Activated CD4-positive, alpha-beta T cell treated with anti-CD3 and anti-CD28 coated beads, Interleukin-2, amount 50 U/mL, for 48 hours (primary cell): ENCODE data around the gene LDB3.

ENCODE experiments used
- DNase-seq, 2 experiments: peaks; one replicate each; pipeline ENCODE4 v3.0.0-alpha.2; 2020

LDB3 gene

DNA sequence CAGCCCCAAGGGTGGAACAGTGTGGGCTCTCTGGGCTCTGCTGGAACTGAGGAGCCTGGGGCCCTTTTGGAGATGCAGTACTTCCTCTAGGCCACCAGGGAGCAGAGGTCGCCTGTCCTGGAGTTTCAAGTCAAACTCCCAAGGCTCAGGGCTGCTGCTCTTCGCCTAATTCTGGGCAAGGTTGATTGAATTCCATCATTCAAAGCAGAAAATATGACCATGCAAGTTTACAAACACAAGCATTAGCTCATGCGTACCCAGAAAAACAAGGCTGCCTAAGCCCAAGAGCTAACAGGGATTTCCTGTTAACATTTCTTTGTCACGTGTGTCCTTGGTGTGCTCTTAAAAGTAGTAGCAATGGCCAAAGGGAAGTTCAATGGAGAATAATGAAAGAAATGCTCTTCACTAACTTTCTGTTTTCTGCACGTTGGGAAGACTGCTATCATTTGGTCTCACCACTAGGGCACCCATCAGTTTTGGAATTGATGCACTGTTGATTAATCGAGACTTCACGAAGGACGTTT, 20.1 kb downstream of the LDB3 start:
- peak; percentile 50 to 60 for DNase-seq

DNA sequence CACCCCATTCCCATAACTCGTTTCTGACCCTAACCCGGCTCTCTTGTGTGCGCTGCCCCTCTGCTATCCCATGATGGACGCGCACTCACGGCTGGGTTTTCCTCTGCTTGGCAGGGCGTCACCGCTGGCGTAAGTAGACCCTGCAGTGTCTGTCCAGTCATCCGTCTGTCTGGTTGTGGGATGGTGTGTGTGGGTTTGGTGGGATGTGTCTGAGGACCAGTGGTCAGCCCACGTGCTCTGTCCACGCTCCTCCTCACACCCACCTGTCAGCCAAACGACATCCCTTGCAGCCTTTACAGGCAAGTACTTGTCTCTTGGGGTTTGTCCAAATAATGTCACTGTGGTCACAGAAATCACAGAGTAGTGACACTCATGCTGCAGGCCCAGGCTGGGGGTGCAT, 20.8 kb downstream of the LDB3 start:
- no peak for DNase-seq

GRCh38 chr10:86690231-86690630, 21.9 kb downstream of the LDB3 start:
- DNase-seq = no peak

GRCh38 chr10:86690657-86691084, 22.4 kb downstream of the LDB3 start:
- DNase-seq = no peak

GRCh38 chr10:86691333-86692022, 23.2 kb downstream of the LDB3 start:
- DNase-seq = no peak

DNA sequence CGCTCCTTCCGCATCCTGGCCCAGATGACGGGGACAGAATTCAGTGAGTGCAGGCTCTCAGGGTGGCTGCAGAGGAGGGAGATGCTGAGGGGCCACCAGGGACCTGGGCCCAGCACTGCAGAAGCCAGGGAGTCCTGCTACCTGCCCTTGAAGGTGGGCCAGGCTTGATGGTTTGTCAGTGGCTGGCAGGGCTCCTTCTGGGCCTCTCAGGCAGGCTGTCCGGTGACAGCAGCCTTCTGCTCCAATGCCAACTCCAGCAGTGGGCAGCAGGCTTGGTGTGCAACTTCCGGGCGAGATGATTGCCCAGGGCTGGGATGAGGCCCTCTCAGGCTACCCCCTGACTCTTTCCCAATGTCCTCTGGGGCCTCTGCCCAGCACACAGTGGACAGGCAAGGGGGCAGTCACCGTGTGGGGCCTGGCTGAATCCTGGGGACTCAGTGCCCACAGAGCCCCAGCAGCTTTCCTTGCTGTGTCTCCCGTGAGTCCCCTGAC, 23.8 kb downstream of the LDB3 start:
- DNase-seq = no peak

DNA sequence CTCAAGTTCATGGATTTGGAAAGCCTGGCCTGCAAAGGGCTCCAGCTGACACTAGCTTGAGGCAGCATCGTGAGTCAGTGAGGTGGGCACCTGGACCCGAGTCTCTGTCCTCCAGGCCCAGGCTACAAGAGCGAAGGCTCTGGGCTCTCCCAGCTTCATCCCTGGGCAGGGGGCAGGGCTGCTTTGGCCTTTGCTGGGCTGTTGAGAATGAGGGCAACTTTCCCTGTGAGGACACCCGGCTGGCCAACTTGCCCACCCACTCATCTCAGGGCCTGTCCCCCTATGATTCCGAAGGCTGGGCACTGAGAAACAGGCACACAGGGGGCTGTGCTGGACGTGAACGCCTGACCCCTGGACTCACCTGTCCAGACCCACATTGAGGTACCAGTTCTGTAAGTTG, 24.4 kb downstream of the LDB3 start:
- no peak for DNase-seq

DNA sequence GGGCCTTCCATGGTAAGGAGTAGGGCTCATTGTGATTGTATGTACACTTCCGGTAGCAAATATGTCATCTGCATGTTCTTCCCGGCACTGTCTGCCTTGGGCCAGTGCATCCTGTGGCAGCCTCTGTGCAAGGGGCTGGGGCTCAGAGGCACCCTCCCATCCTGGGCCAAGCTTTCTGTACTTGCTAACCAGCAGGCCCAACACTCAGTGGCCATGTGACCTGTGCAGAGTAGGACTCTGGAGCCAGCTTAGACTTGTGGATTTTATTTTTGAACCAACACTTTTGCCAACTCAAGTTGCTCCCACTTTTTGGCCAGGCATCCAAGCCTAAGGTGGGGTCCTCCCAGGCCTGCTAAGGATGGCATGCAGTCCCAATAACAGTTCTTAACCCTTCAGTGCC, 25.0 kb downstream of the LDB3 start:
- DNase-seq = no peak

GRCh38 chr10:86693721-86694369, 25.5 kb downstream of the LDB3 start:
- peak; percentile 30 to 47 for DNase-seq

DNA sequence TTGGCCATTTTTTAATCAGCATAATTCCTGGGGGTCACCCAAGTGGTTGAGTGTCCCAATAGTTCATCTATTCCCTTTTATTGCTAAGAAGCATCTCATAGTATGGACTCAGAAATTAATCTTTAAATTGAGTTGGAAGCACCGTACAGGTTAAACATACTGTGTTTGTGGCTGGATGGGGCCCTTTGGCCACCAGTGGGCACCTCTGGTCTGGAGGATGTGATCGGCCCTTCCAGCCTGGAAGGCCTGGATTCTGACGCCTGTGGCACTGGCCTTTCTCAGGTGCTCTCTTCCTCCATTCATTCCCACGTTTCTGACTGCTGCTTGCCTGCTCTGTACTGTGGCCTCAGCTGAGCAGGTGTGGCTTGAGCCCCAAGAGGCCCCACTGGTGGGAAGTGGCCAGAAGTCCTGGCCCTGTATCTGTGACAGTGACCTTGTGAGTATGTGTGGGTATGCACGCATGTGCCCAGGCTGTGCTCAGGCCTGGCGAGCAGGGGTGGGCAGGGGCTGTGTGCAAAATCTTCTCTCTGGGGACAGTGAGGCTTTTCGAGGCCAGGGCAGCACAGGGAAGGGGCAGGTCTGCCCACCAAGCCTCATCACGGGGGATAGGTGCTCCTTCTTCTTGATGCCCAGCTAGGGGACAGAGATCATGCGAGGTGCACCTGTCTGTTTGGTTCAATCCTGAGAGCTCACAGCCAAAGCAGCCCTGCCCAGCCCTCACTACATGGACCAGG, 30.1 kb downstream of the LDB3 start:
- no peak for DNase-seq

DNA sequence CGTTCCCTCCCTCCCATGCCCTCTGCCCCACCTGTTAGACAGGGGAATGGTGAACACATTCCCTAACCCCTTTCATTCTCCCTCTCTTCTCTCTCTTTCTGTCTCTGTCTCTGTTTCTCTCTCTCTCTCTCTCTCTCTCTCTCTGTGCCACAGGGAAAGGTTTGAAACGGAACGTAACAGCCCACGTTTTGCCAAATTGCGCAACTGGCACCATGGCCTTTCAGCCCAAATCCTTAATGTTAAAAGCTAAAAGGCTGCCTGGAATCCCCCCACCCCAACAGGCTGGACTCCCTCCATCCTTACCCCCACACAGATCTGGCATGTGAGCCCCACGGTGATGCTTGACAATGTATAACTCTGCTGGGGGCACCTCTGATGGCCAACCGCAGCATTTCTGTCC, 30.8 kb downstream of the LDB3 start:
- DNase-seq = no peak

DNA sequence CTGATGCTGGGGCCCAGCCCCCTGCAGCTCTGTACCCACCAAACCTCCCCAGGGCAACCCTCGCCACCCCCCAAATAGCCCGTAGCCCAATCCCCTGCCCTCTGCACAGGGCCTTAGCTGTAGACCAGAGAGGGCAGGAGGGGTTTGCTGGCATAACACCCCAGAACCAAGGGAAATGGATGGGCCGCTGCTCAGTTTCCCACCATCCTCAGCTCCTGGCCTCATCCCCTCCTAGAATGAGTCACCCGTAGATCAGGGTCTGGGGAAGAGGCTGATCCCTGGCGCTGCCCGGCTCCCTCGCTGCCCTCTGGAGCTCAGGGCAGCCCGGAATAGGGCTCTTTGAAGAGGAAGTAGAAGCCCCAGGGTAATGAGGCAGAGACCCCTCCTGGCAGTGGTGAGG, 31.2 kb downstream of the LDB3 start:
- no peak for DNase-seq

DNA sequence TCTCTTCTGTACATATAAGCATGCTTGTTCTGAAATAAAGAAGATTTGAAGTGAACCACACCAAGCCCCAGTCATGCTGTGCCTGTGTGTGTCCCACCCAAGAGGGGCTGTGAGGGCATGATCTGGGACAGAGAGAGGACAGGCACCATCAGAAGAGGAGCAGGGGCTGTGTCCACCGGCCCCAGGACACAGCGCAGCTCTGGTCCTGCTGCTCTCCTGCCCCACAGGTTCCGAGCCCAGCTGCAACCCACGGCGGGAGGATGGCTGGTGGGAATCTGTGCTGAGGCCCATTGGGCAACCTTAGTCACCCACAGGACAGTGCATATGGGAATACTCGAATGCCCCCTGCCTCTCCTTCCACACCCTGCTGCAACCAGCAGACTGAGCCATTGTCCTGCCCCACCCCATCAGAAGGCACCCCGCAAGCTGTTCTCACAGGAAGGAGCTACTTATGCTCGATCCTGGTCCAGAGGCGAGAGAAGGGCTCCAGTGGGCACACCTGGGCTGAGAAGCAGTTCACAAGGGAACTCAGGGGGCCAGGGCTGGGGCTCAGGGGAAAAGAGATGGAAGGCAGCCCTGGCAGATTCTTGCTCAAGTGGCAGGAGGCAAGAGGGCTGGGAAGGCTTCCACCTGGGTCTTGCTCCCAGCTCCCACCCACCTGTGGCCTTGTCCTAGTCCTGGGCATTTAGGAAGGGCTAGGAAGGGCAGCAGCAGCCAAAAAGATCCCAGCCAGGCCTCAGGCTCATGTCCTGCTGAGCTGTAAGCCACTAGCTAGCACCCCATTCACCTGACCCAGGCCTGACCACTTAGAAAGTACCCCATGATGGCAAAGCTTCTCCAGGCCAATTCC, 31.9 kb downstream of the LDB3 start:
- DNase-seq = no peak

- no peak for DNase-seq
Observed at GRCh38 chr10:86700851-86701617, 32.7 kb downstream of the LDB3 start.

DNA sequence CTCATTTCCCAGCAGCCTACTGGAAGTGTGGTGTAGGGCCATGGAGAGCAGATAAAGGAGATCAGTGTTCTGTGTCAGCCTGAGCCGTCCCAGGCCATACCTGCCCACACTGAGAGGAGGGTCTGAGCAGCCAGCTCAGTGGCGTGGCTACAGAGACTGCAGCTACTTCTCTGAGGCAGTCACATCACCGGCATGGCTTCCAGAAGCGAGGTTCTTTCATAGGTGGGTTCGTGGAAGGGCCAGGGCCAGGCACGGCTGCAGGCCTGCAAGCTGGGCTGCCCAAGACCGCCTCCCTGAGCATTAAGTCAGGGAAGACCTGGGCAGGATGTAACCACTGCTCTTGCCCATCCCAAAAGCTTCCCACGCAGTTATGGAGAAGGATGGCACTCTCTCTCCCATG, 34.9 kb downstream of the LDB3 start:
- DNase-seq = no peak

DNA sequence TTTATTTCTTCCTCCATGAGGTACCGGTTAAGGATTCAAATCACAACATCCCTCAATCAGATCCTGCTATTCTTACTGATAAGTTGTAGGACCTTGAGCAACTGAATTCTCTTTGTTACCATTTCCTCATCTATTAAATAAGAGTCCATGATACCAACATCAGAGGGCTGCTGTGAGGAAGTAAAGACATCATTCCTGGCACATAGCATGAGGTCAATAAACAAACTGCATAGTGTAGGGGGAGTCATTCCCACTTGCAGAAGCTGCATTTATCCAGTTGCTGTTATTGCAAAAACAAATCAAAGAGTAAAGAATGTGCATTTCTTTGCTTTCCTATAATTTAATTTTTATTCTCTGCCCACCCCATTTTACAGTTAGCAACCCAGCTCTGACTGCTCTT, 36.8 kb downstream of the LDB3 start:
- DNase-seq = no peak

DNA sequence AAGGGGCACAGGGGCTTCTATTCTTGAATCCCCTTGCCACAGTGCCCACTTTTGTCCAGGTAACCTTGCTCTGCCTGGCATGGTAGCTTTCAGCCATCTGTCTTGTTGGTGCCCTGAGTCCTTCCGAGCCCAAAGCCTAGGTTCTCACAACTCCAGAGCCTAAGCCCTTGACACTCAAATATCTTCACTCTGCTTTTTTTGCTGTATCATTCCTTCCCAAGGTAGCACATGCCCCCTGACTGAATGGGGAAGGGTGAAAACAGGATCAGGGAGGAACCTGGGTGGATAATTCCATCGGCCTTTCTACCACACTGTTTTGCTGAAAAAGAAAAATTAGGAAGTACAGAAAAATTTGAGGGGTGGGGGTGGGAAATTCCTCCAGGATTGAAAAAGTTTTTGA, 37.6 kb downstream of the LDB3 start:
- no peak for DNase-seq

DNA sequence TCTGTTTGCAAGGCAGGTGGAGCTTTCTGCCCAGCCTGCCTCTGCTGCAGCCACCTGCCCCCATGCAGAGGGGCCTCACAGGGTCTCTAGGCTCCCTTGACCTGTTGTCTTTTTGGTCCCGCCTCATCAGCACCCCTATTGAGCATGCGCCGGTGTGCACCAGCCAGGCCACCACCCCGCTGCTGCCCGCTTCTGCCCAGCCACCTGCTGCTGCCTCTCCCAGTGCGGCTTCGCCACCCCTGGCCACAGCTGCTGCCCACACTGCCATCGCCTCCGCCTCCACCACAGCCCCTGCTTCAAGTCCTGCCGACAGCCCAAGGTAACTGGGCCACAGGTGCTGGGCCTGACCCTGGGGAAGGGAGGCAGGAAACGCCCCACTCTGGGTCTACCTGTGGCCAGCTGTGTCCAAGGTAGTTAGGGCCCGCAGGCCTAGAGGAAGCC, 38.1 kb downstream of the LDB3 start:
- no peak for DNase-seq

GRCh38 chr10:86706977-86707376, 38.7 kb downstream of the LDB3 start:
- DNase-seq = no peak

- DNase-seq = no peak
Observed at GRCh38 chr10:86707505-86707904, 39.2 kb downstream of the LDB3 start.

GRCh38 chr10:86708068-86708782, 39.9 kb downstream of the LDB3 start:
- DNase-seq = no peak
